IMR-90 (cell line): ENCODE results near the gene SIPA1L3. TPM values are rescaled to one million over a fixed set of nuclear protein-coding genes. Genes with fewer than 3 reads are reported as not detected.

Source experiments
- ATAC-seq: fragments of 200-7000 bp; cut with Tn5 transposase; 2 replicates; pipeline ENCODE4 v1.9.1; 2020; ENCODE audit warnings: low read depth, mild to moderate bottlenecking, moderate library complexity
- BruUV-seq: library from RNA; stranded (reverse); fragments of 400-500 nt; replicated peaks from 2 replicates; lab custom pipeline; 2021; lab: Mats Ljungman, UMichigan
- CTCF ChIA-PET: fragments of 300-600 bp; formaldehyde crosslinking; extraction: SDS; loops from one replicate; lab custom pipeline; 2021; ENCODE audit warnings: antibody characterized with exemption; lab: Yijun Ruan, JAX
- POLR2A ChIA-PET: fragments of 300-600 bp; sonication (Branson Sonifier 250); formaldehyde crosslinking; loops from one replicate; lab custom pipeline; 2022; ENCODE audit warnings: antibody characterized with exemption; ENCODE audit not compliant: unreplicated experiment; lab: Charles Lee
- DNase-seq: peaks from one replicate; pipeline ENCODE4 v3.0.0; 2013
- H2AFZ ChIP-seq: replicated peaks from 2 replicates; pipeline ENCODE3; 2013; ENCODE audit warnings: low read length, mild to moderate bottlenecking; ENCODE audit not compliant: poor library complexity
- H2AK5ac ChIP-seq: 2 replicates; pipeline ENCODE4 v1.6.1; 2013; ENCODE audit warnings: low read depth, low read length, inconsistent platforms
- H2AK9ac ChIP-seq: replicated peaks from 2 replicates; pipeline ENCODE3; 2013; ENCODE audit warnings: mild to moderate bottlenecking, low read depth, low read length, moderate library complexity; ENCODE audit not compliant: poor library complexity
- H2BK120ac ChIP-seq: 2 replicates; pipeline ENCODE4 v1.6.1; 2013; ENCODE audit warnings: low read depth, low read length, inconsistent platforms
- H2BK15ac ChIP-seq: 3 replicates; pipeline ENCODE4 v1.6.1; 2013; ENCODE audit warnings: low read depth, low read length, inconsistent platforms
- H2BK20ac ChIP-seq: 2 replicates; pipeline ENCODE4 v1.6.1; 2013; ENCODE audit warnings: low read depth, mild to moderate bottlenecking, inconsistent platforms, low read length, moderate library complexity
- H2BK5ac ChIP-seq: 2 replicates; pipeline ENCODE4 v1.6.1; 2013; ENCODE audit warnings: mild to moderate bottlenecking, low read depth, low read length, inconsistent platforms; ENCODE audit not compliant: poor library complexity, severe bottlenecking
- H3K14ac ChIP-seq: replicated peaks from 2 replicates; pipeline ENCODE4 v1.6.1; 2013; ENCODE audit warnings: low read depth, low read length, inconsistent platforms
- H3K18ac ChIP-seq: 2 replicates; pipeline ENCODE4 v1.6.1; 2013; ENCODE audit warnings: low read depth, low read length, control low read depth
- H3K23ac ChIP-seq: 2 replicates; pipeline ENCODE4 v1.6.1; 2013; ENCODE audit warnings: low read depth, low read length, inconsistent platforms
- H3K27ac ChIP-seq: 2 replicates; pipeline ENCODE4 v1.5.1; 2013; ENCODE audit warnings: mild to moderate bottlenecking, control low read depth, low read length; ENCODE audit not compliant: insufficient read depth
- H3K27me3 ChIP-seq: 2 replicates; pipeline ENCODE4 v1.6.1; 2013; ENCODE audit warnings: low read length; ENCODE audit not compliant: control insufficient read depth, insufficient read depth
- H3K36me3 ChIP-seq: 2 replicates; pipeline ENCODE4 v1.6.1; 2013; ENCODE audit warnings: low read length, mixed read lengths; ENCODE audit not compliant: control insufficient read depth, insufficient read depth
- H3K4ac ChIP-seq: 2 replicates; pipeline ENCODE4 v1.6.1; 2013; ENCODE audit warnings: low read depth, low read length, inconsistent platforms
- H3K4me1 ChIP-seq: 2 replicates; pipeline ENCODE4 v1.6.1; 2013; ENCODE audit warnings: low read length, mixed read lengths; ENCODE audit not compliant: control insufficient read depth, insufficient read depth
- H3K4me2 ChIP-seq: 2 replicates; pipeline ENCODE4 v1.6.1; 2013; ENCODE audit warnings: low read depth, mild to moderate bottlenecking, control low read depth, low read length, moderate library complexity
- H3K4me3 ChIP-seq: 2 replicates; pipeline ENCODE4 v1.5.1; 2013; ENCODE audit warnings: low read depth, mild to moderate bottlenecking, control low read depth, low read length, moderate library complexity; ENCODE audit not compliant: insufficient read depth
- H3K56ac ChIP-seq: 2 replicates; pipeline ENCODE4 v1.6.1; 2013; ENCODE audit warnings: low read length, inconsistent platforms; ENCODE audit not compliant: insufficient read depth; ENCODE audit errors: extremely low read depth
- H3K79me1 ChIP-seq, 2 experiments: 2 replicates each; pipeline ENCODE4 v1.6.1; 2013; ENCODE audit warnings: low read length in 2 of 2, inconsistent platforms in 1 of 2, low read depth in 1 of 2
- H3K9ac ChIP-seq: 2 replicates; pipeline ENCODE4 v1.6.1; 2013; ENCODE audit warnings: low read depth, low read length, control low read depth
- H3K9me1 ChIP-seq: 2 replicates; pipeline ENCODE4 v1.6.1; 2013; ENCODE audit warnings: low read length, inconsistent platforms; ENCODE audit not compliant: insufficient read depth
- H3K9me3 ChIP-seq: 2 replicates; pipeline ENCODE4 v1.6.1; 2013; ENCODE audit warnings: low read length; ENCODE audit not compliant: control insufficient read depth, insufficient read depth
- H4K20me1 ChIP-seq: 2 replicates; pipeline ENCODE4 v1.6.1; 2013; ENCODE audit warnings: low read length, inconsistent platforms; ENCODE audit not compliant: insufficient read depth
- H4K5ac ChIP-seq: 2 replicates; pipeline ENCODE4 v1.6.1; 2013; ENCODE audit warnings: mild to moderate bottlenecking, low read depth, low read length, control low read depth
- H4K8ac ChIP-seq, 2 experiments: 2 replicates each; pipeline ENCODE4 v1.6.1; 2013; ENCODE audit warnings: low read depth in 2 of 2, low read length in 2 of 2, control low read depth in 1 of 2, inconsistent platforms in 1 of 2
- H4K91ac ChIP-seq: 2 replicates; pipeline ENCODE4 v1.6.1; 2013; ENCODE audit warnings: low read depth, low read length, inconsistent platforms; ENCODE audit not compliant: insufficient read depth
- BHLHE40 ChIP-seq: fragments of 150-350 bp; IDR thresholded peaks from 2 replicates; pipeline ENCODE4 v1.6.1; 2016; ENCODE audit warnings: mild to moderate bottlenecking, low read depth, low read length
- MAFK ChIP-seq: IDR thresholded peaks from 2 replicates; pipeline ENCODE4 v1.6.1; 2012; ENCODE audit warnings: low read depth, low read length, improper control_type of control experiment
- MAZ ChIP-seq: IDR thresholded peaks from 2 replicates; pipeline ENCODE4 v1.6.1; 2012; ENCODE audit warnings: low read depth, mild to moderate bottlenecking, low read length, improper control_type of control experiment, moderate library complexity, borderline replicate concordance
- NFE2L2 ChIP-seq: fragments of 150-350 bp; IDR thresholded peaks from 2 replicates; pipeline ENCODE4 v1.6.1; 2016; ENCODE audit warnings: low read depth, mild to moderate bottlenecking, low read length
- POLR2A ChIP-seq: IDR thresholded peaks from 2 replicates; pipeline ENCODE4 v1.6.1; 2012; ENCODE audit warnings: mild to moderate bottlenecking, low read depth, low read length
- RCOR1 ChIP-seq: IDR thresholded peaks from 2 replicates; pipeline ENCODE4 v1.6.1; 2012; ENCODE audit warnings: mild to moderate bottlenecking, low read length, improper control_type of control experiment; ENCODE audit not compliant: insufficient replicate concordance
- WGBS, 2 experiments: methylation state at CpG; one replicate each; pipeline versions ENCODE4 v1.1.5 to v1.1.7; 2013; ENCODE audit warnings: missing lambda C conversion rate in 2 of 2; ENCODE audit not compliant: insufficient read length in 1 of 2; ENCODE audit errors: extremely low coverage in 2 of 2; 5-methylcytosine and 5-hydroxymethylcytosine counted together
- dilution Hi-C: fragments of 300-500 bp; cut with HindIII; formaldehyde crosslinking; loops from one replicate; pipeline ENCODE4 v1.14.3; 2018; ENCODE audit warnings: low sequenced_read_pairs; ENCODE audit not compliant: unreplicated experiment
- in situ Hi-C: fragments of 300-500 bp; cut with MboI; formaldehyde crosslinking; loops from 3 replicates; pipeline ENCODE4 v1.14.3; 2019; ENCODE audit warnings: low sequenced_read_pairs, inconsistent platforms, mixed read lengths
- intact Hi-C: fragments of 100-400 bp; cut with micrococcal nuclease; formaldehyde crosslinking; loops from 2 replicates; pipeline ENCODE4 v1.10.0; 2022
- polyA plus RNA-seq, 3 experiments: library from polyadenylated mRNA; depleted of rRNA; stranded (reverse); fragments of >200 nt; gene quantifications; 2 replicates each; pipeline ENCODE4 v1.2.3, GENCODE V29; 2012; ENCODE audit warnings: low replicate concordance in 1 of 3
- total RNA-seq: library from RNA; depleted of rRNA; stranded (reverse); fragments of >200 nt; gene quantifications from 2 replicates; pipeline ENCODE4 v1.2.3, GENCODE V29; 2012
- TF ChIP-seq, protein P1 (sequence below): fragments of 150-350 bp; IDR thresholded peaks from 2 replicates; pipeline ENCODE4 v1.6.1; 2017; ENCODE audit warnings: mild to moderate bottlenecking, antibody characterized with exemption, low read length, low read depth
- TF ChIP-seq, protein P2 (sequence below): conservative IDR thresholded peaks from 2 replicates; pipeline ENCODE4 v1.5.1; 2012; ENCODE audit warnings: mild to moderate bottlenecking, low read depth, low read length, improper control_type of control experiment

The SIPA1L3 gene
- total and polyA plus RNA-seq, 2 of the 4 experiments (the other 2 are of a cell fraction) = 4.1 to 9.4 TPM

DNA sequence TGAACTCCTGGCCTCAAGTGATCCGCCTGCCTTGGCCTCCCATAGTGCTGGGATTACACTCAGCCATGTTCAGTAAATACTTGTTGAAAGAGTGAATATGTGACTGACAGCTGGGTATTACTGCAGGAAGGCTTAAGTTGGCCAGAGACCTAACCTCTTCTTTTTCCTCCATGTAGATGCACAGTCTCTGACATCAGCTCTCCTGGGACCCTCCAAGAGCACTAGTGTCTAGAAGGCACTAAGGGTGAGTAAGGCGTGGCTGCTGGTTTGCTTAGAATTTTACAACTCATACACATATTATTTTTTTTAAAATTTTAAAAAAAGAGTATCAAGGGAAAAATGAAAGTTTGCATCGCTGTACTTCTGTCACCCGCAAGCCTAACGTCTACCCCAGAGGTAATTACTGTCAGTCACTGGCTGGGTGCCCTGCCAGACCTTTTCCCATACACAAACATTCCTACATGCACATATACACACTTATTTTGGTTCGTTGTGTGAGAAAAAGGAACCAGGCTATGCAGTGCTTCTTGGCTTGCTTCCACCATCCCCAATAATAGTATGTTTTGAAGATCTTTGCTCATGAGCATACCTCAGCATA, 122.0 kb downstream of the SIPA1L3 start:
- POLR2A ChIA-PET = no interaction called here

More for the DNA sequence above, 122.0 kb downstream of the SIPA1L3 start:
- BruUV-seq = no TSS peak
- 0 out of 2 replicates have a peak overlapping the region, but pooled peaks have one; percentile 3 for H3K4ac ChIP-seq
- H3K18ac ChIP-seq = no peak overlapping the region
- peaks cover 5% of the 10 kb centered on the region for H3K36me3 ChIP-seq
- no peak overlapping the region for H4K5ac ChIP-seq
- peak; percentile 44 for DNase-seq
- peak overlapping the region; percentile 24; the same call in 1 of the 2 replicates for H3K14ac ChIP-seq
- H3K4me1 ChIP-seq = peaks cover 18% of the 10 kb centered on the region
- no peaks in the 10 kb centered on the region for H3K27me3 ChIP-seq
- no CpG with 5 or more reads among the region's 6 CpGs for WGBS, 2 experiments
- peak overlapping the region; percentile 2; the same call in 1 of the 2 replicates for H3K23ac ChIP-seq
- no peak overlapping the region for H2AFZ ChIP-seq
- H3K27ac ChIP-seq = no peak overlapping the region
- no peak overlapping the region for H3K9ac ChIP-seq
- no peak overlapping the region for H3K56ac ChIP-seq
- no peak overlapping the region for H2BK20ac ChIP-seq
- H3K9me1 ChIP-seq = peaks cover 20% of the 10 kb centered on the region
- H2AK9ac ChIP-seq = no peak overlapping the region
- H2BK5ac ChIP-seq = peak overlapping the region; percentile 38
- no peak overlapping the region for H3K4me3 ChIP-seq
- dilution Hi-C loops = no loop called here
- H4K91ac ChIP-seq = no peak overlapping the region
- no peak overlapping the region for H2AK5ac ChIP-seq
- peak overlapping the region; percentile 62; the same call in 1 of the 2 replicates for H3K4me2 ChIP-seq
- H2BK120ac ChIP-seq = no peak overlapping the region
- H3K79me1 ChIP-seq = peaks cover 30 to 94% of the 10 kb centered on the region in 2 experiments
- peaks cover 2% of the 10 kb centered on the region; the same call in 1 of the 2 replicates for H3K9me3 ChIP-seq
- CTCF ChIA-PET = interaction anchor here (0.6 kb wide), 1 partner anchor 97 kb away, joined by 3 read pairs; no protein-coding TSS in a partner anchor
- TF ChIP-seq, protein P1, sequence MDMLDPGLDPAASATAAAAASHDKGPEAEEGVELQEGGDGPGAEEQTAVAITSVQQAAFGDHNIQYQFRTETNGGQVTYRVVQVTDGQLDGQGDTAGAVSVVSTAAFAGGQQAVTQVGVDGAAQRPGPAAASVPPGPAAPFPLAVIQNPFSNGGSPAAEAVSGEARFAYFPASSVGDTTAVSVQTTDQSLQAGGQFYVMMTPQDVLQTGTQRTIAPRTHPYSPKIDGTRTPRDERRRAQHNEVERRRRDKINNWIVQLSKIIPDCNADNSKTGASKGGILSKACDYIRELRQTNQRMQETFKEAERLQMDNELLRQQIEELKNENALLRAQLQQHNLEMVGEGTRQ = no peak
- TF ChIP-seq, protein P2, sequence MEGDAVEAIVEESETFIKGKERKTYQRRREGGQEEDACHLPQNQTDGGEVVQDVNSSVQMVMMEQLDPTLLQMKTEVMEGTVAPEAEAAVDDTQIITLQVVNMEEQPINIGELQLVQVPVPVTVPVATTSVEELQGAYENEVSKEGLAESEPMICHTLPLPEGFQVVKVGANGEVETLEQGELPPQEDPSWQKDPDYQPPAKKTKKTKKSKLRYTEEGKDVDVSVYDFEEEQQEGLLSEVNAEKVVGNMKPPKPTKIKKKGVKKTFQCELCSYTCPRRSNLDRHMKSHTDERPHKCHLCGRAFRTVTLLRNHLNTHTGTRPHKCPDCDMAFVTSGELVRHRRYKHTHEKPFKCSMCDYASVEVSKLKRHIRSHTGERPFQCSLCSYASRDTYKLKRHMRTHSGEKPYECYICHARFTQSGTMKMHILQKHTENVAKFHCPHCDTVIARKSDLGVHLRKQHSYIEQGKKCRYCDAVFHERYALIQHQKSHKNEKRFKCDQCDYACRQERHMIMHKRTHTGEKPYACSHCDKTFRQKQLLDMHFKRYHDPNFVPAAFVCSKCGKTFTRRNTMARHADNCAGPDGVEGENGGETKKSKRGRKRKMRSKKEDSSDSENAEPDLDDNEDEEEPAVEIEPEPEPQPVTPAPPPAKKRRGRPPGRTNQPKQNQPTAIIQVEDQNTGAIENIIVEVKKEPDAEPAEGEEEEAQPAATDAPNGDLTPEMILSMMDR = no peak
- TF ChIP-seq BHLHE40 (no peak), RCOR1 (no peak), MAFK (no peak), MAZ (no peak), POLR2A (no peak), NFE2L2 (no peak)
- 0 out of 2 replicates have a peak, but pooled peaks cover 3% of the 10 kb centered on the region for H4K20me1 ChIP-seq
- in situ Hi-C loops = no loop called here
- 0 out of 4 replicates have a peak overlapping the region, but pooled peaks of 1 of the 2 experiments have one; percentile 28 for H4K8ac ChIP-seq
- ATAC-seq = peak; percentile 47
- H2BK15ac ChIP-seq = no peak overlapping the region; the same call in 2 of the 3 replicates
- intact Hi-C loops = no loop called here
